ENCODE data around the gene PPP1R14C. TPM values are rescaled to one million over a fixed set of nuclear protein-coding genes. Genes with fewer than 3 reads are reported as not detected.

PPP1R14C gene
- polyA plus RNA-seq, 3 donors = 0.11 TPM; not detected in 2

DNA sequence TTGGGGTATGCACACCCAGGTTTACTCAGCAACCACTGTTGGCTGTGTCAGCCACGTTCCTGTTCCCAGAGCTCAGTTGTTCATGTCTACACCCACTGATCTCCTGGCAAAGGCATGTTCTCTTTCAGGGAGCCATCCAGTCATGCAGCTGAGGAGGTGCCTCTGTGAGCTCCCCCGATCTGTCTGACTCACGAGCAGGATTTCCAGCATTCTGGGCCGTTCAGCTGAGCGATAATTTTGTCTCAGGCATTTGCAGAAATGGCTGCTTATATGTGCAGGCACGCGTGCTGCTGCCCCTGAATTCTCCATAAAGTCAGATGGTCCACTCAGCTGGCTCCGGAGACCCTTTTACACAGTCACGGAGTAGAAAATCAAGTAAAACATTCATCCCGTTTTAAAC lies 147.6 kb downstream of the PPP1R14C start:
- no peak overlapping the region for H3K4me2 ChIP-seq (replicated peaks; ENCODE audit: extremely low read depth, low read length, poor library complexity, severe bottlenecking)
- TF ChIP-seq, protein P1, sequence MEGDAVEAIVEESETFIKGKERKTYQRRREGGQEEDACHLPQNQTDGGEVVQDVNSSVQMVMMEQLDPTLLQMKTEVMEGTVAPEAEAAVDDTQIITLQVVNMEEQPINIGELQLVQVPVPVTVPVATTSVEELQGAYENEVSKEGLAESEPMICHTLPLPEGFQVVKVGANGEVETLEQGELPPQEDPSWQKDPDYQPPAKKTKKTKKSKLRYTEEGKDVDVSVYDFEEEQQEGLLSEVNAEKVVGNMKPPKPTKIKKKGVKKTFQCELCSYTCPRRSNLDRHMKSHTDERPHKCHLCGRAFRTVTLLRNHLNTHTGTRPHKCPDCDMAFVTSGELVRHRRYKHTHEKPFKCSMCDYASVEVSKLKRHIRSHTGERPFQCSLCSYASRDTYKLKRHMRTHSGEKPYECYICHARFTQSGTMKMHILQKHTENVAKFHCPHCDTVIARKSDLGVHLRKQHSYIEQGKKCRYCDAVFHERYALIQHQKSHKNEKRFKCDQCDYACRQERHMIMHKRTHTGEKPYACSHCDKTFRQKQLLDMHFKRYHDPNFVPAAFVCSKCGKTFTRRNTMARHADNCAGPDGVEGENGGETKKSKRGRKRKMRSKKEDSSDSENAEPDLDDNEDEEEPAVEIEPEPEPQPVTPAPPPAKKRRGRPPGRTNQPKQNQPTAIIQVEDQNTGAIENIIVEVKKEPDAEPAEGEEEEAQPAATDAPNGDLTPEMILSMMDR (IDR thresholded peaks at IDR 0.05) = no peak
- intact Hi-C loops (cut with micrococcal nuclease) = no loop called here
- peaks cover 0 to 11% of the 10 kb centered on the region in 2 donors for H3K27me3 ChIP-seq (ENCODE audit: control insufficient read depth in 2 of 2, insufficient read depth in 2 of 2, low read length in 2 of 2)
- H3K27ac ChIP-seq (ENCODE audit: low read depth in 1 of 2, low read length in 2 of 2) = no peak overlapping the region
- Mint-ChIP-seq H3K27ac (no peak overlapping the region), H3K9me3 (peaks cover 0 to 4% (median 0%) of the 10 kb centered on the region in 7 donors), H3K27me3 (ENCODE audit: low read depth in 3 of 3) (peaks cover 19 to 44% (median 21%) of the 10 kb centered on the region in 3 donors), H3K36me3 (no peaks in the 10 kb centered on the region), H3K4me1 (peaks cover 4% of the 10 kb centered on the region), H3K4me3 (peak overlapping the region in 1 of 2 donors; percentile 50)
- no peaks in the 10 kb centered on the region for H3K36me3 ChIP-seq (replicated peaks in 1 of 2; ENCODE audit: control insufficient read depth in 1 of 2, insufficient read depth in 2 of 2, low read length in 2 of 2)
- H2AFZ ChIP-seq (ENCODE audit: insufficient read depth, low read depth, low read length, poor library complexity, severe bottlenecking) = no peak overlapping the region
- no peak for DNase-seq
- 88% methylated on average over 7 of the region's 10 CpGs for WGBS (ENCODE audit: insufficient coverage)
- no peaks in the 10 kb centered on the region for H3K79me2 ChIP-seq (ENCODE audit: insufficient read depth, low read length)
- no peaks in the 10 kb centered on the region for H3K4me1 ChIP-seq (ENCODE audit: control insufficient read depth in 1 of 2, insufficient read depth in 2 of 2, low read length in 2 of 2)
- no peak overlapping the region for H3K9ac ChIP-seq (ENCODE audit: insufficient read depth, low read length, poor library complexity, severe bottlenecking)
- H3K4me3 ChIP-seq (replicated peaks in 1 of 3; ENCODE audit: low read depth in 2 of 3, low read length in 3 of 3) = no peak overlapping the region
- H4K20me1 ChIP-seq (ENCODE audit: insufficient read depth, low read length) = no peaks in the 10 kb centered on the region
- peaks cover under 1 to 2% of the 10 kb centered on the region in 2 donors for H3K9me3 ChIP-seq (replicated peaks in 1 of 2; ENCODE audit: control insufficient read depth in 1 of 2, insufficient read depth in 1 of 2, low read length in 2 of 2)

DNA sequence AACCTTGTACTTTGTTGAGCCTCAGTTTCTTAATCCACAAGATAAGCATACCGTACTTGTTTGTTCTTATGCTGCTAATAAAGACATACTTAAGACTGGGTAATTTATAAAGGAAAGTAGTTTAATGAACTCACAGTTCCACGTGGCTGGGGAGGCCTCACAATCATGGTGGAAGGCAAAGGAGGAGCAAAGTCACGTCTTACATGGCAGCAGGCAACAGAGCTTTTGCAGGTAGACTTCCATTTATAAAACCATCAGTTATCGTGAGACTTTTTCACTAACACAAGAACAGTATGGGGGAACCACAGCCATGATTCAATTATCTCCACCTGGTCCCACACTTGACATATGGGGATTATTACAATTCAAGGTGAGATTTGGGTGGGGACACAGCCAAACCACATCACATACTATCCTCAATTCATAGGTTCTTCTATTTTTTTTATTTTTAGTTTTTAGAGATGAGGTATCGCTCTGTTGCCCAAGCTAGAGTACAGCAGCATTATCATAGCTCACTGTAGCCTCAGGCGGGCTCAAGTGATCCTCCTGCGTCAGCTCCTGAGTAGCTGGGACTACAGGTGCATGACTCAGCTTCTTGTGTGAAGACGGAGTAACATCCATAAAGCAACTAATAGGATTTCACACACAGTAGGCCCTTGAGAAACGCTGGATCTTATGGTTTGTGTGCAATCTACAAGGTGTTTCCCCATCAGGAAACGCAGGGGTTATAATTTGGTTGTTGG lies 149.3 kb downstream of the PPP1R14C start:
- H3K4me3 Mint-ChIP-seq = peak overlapping the region in 1 of 2 donors; percentile 64
- Histone ChIP-seq H3K79me2 (ENCODE audit: insufficient read depth, low read length) (no peaks in the 10 kb centered on the region), H3K36me3 (replicated peaks in 1 of 2; ENCODE audit: control insufficient read depth in 1 of 2, insufficient read depth in 2 of 2, low read length in 2 of 2) (no peaks in the 10 kb centered on the region), H3K9ac (ENCODE audit: insufficient read depth, low read length, poor library complexity, severe bottlenecking) (no peak overlapping the region), H3K27me3 (ENCODE audit: control insufficient read depth in 2 of 2, insufficient read depth in 2 of 2, low read length in 2 of 2) (peaks cover 0 to 8% of the 10 kb centered on the region in 2 donors), H2AFZ (ENCODE audit: insufficient read depth, low read depth, low read length, poor library complexity, severe bottlenecking) (no peak overlapping the region), H3K4me2 (replicated peaks; ENCODE audit: extremely low read depth, low read length, poor library complexity, severe bottlenecking) (no peak overlapping the region), H3K9me3 (replicated peaks in 1 of 2; ENCODE audit: control insufficient read depth in 1 of 2, insufficient read depth in 1 of 2, low read length in 2 of 2) (peaks cover 8 to 19% of the 10 kb centered on the region in 2 donors), H3K4me3 (replicated peaks in 1 of 3; ENCODE audit: low read depth in 2 of 3, low read length in 3 of 3) (no peak overlapping the region), H4K20me1 (ENCODE audit: insufficient read depth, low read length) (no peaks in the 10 kb centered on the region), H3K4me1 (ENCODE audit: control insufficient read depth in 1 of 2, insufficient read depth in 2 of 2, low read length in 2 of 2) (no peaks in the 10 kb centered on the region), H3K27ac (ENCODE audit: low read depth in 1 of 2, low read length in 2 of 2) (no peak overlapping the region)
- H3K9me3 Mint-ChIP-seq = peaks cover 6 to 17% (median 13%) of the 10 kb centered on the region in 7 donors
- 100% methylated on average over 4 of the region's 10 CpGs for WGBS (ENCODE audit: insufficient coverage)
- intact Hi-C loops (cut with micrococcal nuclease) = no loop called here
- no peaks in the 10 kb centered on the region for H3K36me3 Mint-ChIP-seq
- no peak overlapping the region for H3K27ac Mint-ChIP-seq
- H3K4me1 Mint-ChIP-seq = peaks cover 4% of the 10 kb centered on the region
- no peak for DNase-seq
- H3K27me3 Mint-ChIP-seq (ENCODE audit: low read depth in 3 of 3) = peaks cover 17 to 39% (median 18%) of the 10 kb centered on the region in 3 donors
- TF ChIP-seq, protein P1 (IDR thresholded peaks at IDR 0.05) = no peak
